Measurements from ENCODE around the gene HSBP1L1.

DNA sequence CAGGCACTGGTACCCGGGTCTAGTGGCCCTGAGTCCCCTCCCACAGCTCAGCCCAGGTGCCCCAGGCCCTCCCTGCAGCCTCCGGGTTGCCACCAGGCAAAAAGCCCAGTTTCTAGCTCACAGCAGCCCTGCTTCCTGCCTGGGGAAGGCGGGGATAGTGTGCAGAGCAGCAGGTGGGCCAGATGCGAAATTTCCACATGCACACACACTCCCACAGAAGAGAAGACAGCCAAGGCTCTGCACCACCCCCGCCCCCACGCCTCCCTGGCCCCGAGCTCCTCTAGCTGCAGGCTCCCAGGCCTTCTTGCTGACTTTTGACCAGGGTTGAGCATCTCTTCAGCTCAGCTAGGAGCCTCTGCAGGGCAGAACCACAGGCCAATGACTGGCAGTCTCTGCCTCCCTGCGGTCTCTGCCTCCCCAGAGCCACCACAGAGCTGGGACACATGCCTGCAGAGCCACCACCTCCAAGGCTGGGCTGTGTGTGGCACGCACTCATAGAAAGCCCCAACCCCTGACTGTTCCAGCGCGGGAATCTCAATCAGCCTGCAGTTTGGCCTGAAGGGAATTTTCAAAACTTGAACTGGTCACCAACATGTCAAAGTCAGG is 20.2 kb upstream of the HSBP1L1 start:
- TF ChIP-seq ZSCAN30 (tag by site-specific recombination; IDR thresholded peaks at IDR 0.05) = no peak
- TF ChIP-seq, protein P1, sequence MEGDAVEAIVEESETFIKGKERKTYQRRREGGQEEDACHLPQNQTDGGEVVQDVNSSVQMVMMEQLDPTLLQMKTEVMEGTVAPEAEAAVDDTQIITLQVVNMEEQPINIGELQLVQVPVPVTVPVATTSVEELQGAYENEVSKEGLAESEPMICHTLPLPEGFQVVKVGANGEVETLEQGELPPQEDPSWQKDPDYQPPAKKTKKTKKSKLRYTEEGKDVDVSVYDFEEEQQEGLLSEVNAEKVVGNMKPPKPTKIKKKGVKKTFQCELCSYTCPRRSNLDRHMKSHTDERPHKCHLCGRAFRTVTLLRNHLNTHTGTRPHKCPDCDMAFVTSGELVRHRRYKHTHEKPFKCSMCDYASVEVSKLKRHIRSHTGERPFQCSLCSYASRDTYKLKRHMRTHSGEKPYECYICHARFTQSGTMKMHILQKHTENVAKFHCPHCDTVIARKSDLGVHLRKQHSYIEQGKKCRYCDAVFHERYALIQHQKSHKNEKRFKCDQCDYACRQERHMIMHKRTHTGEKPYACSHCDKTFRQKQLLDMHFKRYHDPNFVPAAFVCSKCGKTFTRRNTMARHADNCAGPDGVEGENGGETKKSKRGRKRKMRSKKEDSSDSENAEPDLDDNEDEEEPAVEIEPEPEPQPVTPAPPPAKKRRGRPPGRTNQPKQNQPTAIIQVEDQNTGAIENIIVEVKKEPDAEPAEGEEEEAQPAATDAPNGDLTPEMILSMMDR (tag by site-specific recombination; IDR thresholded peaks at IDR 0.05) = no peak
- no peak for TF ChIP-seq ZNF558 (tag by site-specific recombination; IDR thresholded peaks at IDR 0.05)
- TF ChIP-seq, protein P2, sequence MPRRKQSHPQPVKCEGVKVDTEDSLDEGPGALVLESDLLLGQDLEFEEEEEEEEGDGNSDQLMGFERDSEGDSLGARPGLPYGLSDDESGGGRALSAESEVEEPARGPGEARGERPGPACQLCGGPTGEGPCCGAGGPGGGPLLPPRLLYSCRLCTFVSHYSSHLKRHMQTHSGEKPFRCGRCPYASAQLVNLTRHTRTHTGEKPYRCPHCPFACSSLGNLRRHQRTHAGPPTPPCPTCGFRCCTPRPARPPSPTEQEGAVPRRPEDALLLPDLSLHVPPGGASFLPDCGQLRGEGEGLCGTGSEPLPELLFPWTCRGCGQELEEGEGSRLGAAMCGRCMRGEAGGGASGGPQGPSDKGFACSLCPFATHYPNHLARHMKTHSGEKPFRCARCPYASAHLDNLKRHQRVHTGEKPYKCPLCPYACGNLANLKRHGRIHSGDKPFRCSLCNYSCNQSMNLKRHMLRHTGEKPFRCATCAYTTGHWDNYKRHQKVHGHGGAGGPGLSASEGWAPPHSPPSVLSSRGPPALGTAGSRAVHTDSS (tag by site-specific recombination; IDR thresholded peaks at IDR 0.05) = no peak
- no peak for TF ChIP-seq BCL11A (tag by site-specific recombination; IDR thresholded peaks at IDR 0.05; ENCODE audit: low read depth)
- TF ChIP-seq ZNF510 (tag by site-specific recombination; IDR thresholded peaks at IDR 0.05; ENCODE audit: insufficient replicate concordance) = no peak
- TF ChIP-seq ZFHX2 (tag by site-specific recombination; conservative IDR thresholded peaks at IDR 0.05) = peak; percentile 71
- TF ChIP-seq ZNF837 (tag by site-specific recombination; IDR thresholded peaks at IDR 0.05) = no peak
- no peak for TF ChIP-seq ZNF132 (tag by site-specific recombination; IDR thresholded peaks at IDR 0.05; ENCODE audit: borderline replicate concordance)
- 0 out of 2 replicates have a peak, but pooled peaks have one; percentile 19 for TF ChIP-seq KLF9 (tag by site-specific recombination; IDR thresholded peaks at IDR 0.05; ENCODE audit: low read depth)
- TF ChIP-seq, protein P3, sequence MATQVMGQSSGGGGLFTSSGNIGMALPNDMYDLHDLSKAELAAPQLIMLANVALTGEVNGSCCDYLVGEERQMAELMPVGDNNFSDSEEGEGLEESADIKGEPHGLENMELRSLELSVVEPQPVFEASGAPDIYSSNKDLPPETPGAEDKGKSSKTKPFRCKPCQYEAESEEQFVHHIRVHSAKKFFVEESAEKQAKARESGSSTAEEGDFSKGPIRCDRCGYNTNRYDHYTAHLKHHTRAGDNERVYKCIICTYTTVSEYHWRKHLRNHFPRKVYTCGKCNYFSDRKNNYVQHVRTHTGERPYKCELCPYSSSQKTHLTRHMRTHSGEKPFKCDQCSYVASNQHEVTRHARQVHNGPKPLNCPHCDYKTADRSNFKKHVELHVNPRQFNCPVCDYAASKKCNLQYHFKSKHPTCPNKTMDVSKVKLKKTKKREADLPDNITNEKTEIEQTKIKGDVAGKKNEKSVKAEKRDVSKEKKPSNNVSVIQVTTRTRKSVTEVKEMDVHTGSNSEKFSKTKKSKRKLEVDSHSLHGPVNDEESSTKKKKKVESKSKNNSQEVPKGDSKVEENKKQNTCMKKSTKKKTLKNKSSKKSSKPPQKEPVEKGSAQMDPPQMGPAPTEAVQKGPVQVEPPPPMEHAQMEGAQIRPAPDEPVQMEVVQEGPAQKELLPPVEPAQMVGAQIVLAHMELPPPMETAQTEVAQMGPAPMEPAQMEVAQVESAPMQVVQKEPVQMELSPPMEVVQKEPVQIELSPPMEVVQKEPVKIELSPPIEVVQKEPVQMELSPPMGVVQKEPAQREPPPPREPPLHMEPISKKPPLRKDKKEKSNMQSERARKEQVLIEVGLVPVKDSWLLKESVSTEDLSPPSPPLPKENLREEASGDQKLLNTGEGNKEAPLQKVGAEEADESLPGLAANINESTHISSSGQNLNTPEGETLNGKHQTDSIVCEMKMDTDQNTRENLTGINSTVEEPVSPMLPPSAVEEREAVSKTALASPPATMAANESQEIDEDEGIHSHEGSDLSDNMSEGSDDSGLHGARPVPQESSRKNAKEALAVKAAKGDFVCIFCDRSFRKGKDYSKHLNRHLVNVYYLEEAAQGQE (tag by site-specific recombination; IDR thresholded peaks at IDR 0.05) = no peak
- TF ChIP-seq ZNF274 (IDR thresholded peaks at IDR 0.05; ENCODE audit: low read length) = no peak
- no peak for TF ChIP-seq ZNF274 (tag by site-specific recombination; IDR thresholded peaks at IDR 0.05; ENCODE audit: borderline replicate concordance)
- no peak for TF ChIP-seq KLF16 (tag by site-specific recombination; IDR thresholded peaks at IDR 0.05)
- TF ChIP-seq, protein P4, sequence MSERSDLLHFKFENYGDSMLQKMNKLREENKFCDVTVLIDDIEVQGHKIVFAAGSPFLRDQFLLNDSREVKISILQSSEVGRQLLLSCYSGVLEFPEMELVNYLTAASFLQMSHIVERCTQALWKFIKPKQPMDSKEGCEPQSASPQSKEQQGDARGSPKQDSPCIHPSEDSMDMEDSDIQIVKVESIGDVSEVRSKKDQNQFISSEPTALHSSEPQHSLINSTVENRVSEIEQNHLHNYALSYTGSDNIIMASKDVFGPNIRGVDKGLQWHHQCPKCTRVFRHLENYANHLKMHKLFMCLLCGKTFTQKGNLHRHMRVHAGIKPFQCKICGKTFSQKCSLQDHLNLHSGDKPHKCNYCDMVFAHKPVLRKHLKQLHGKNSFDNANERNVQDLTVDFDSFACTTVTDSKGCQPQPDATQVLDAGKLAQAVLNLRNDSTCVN (tag by site-specific recombination; optimal IDR thresholded peaks at IDR 0.05) = no peak

Data from HEK293 (cell line).